Pons (tissue), 1 donor: Measurements from ENCODE around the gene HMGB4.

Experiments
- DNase-seq: peaks from one replicate; pipeline ENCODE4 v3.0.0-alpha.2; 2016; ENCODE audit warnings: low spot score

Gene HMGB4

DNA sequence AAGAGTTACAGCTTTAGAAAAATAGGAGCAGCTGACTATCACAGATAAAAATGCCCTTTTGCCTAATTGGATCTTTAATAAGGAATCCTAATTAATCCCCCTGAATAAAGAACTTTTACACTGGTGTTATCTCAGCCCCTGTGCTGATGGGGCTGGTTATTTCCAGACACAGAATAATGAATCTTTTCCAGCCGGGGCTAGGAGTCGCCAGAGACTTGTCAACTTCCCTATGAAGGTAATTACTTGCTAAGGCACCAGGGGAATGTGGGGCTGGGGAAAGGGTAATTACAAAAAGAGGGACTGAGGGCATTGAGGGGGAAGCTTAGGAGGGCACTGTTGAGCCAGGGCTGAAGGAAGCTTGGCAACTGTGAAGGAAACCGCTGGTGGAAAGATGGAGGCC lies 34.5 kb downstream of the HMGB4 start:
- no peak for DNase-seq

GRCh38 chr1:33898881-33899280 lies 35.0 kb downstream of the HMGB4 start:
- DNase-seq, result no peak

DNA sequence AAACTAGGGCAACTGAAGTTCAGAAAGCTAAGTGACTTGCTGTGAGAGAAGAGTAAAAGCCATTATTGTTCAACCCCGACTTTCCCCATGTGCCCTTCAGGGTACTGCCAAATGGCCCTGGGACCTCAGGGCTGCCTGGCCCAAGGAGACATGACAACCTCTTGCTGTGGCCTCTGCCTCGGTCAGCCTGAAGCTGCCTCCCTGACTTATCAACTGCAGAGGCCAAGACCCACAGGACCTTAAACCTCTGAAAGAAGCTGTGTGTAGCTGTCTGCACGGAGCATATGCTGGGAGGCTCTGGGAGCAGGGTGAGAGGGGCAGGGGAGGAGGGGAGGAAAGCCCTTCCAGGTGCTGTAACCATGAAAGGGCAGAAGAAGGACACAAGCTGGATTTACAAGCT lies 35.9 kb downstream of the HMGB4 start:
- DNase-seq, result no peak

DNA sequence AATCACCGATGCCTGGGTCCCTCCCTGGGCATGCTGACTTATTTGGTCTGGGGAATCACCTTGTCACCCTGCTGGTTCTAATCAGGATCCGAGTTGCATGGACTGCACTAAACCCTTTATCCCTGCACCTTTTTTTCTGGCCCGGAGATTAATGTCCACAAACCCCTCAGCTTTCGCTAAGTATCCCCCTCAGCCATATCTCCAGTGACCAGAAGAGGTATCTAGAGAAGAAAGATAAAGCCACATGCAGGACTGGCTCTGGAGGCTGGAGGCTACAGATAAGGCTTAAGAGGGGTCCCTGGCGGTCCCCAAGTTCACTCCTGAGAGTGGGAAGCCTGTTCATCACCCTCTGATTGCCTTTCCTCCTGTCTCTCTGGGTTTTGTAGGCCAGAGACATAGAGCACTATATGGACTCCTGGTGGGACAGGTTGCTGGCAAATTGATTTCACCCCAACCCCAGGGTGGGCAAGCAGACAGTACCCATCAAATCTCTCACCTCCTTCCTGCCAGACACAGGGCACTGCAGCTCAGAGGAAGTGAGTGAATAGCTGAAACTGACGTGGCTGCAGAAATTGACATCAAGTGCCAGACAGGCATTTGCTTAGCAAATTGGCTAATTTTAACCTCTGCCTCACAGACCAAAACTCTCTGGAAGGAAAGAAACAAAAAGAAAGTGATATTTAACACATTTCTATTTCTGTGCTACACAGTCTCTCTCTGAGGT lies 38.8 kb downstream of the HMGB4 start:
- DNase-seq, result no peak

DNA sequence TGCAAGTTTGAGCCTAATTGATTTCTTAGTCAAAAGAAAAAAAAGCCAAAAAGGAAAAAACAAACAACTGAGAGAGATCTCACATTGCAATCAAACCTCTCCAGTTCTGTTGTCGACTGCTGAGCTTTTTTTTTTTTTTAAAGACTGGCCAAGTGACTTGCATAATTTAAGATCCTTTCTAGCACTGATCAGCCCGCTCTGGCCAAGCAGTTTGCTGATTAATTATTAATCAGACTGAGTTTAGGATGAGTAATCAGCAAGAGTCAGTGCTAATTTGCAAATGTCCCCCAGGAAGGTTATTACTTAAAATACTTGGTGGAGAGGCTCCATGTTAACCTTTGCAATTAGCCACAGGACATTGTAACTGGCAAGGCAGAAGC lies 39.3 kb downstream of the HMGB4 start:
- DNase-seq, result no peak

- no peak for DNase-seq
These were observed 41.4 kb downstream of the HMGB4 start for GRCh38 chr1:33905241-33905640.

GRCh38 chr1:33906156-33906555 lies 42.3 kb downstream of the HMGB4 start:
- DNase-seq, result no peak

GRCh38 chr1:33908324-33908956 lies 44.6 kb downstream of the HMGB4 start:
- DNase-seq, result no peak
